Measurements from ENCODE around the gene GDF10. TPM values are rescaled to one million over a fixed set of nuclear protein-coding genes. Genes with fewer than 3 reads are reported as not detected.

The GDF10 gene
- total and polyA plus RNA-seq, 2 of the 13 experiments (the other 11 are each of a cell fraction or from before 2014, with no cell fraction given), result 0.03 TPM; not detected in 1

DNA sequence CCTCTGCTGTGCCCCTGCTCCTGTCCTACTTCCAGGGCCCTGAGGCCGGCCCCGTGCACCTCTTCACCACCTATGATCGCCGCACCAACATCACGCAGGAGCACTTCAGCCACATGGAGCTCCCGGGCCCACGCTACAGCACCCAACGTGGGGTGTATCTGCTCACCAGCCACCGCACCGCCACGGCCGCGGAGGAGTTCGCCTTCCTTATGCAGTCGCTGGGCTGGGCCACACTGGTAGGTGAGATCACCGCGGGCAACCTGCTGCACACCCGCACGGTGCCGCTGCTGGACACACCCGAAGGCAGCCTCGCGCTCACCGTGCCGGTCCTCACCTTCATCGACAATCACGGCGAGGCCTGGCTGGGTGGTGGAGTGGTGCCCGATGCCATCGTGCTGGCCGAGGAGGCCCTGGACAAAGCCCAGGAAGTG lies 50.0 kb downstream of the GDF10 start:
- TF ChIP-seq ZNF564 (CRISPR knock-in tag; IDR thresholded peaks at IDR 0.05) (no peak), TEAD3 (CRISPR knock-in tag; optimal IDR thresholded peaks at IDR 0.05; ENCODE audit: borderline replicate concordance) (no peak)
- H3K27me3 ChIP-seq (ENCODE audit: control insufficient read depth in 1 of 2, insufficient read depth in 2 of 2, low read length in 2 of 2), result peaks cover 6 to 22% of the 10 kb centered on the region in 2 experiments; a peak in 3 of 5 replicates
- DNase-seq (ENCODE audit: low spot score) (no peak), ATAC-seq (no peak), FAIRE-seq (no peak)
- no peaks in the 10 kb centered on the region for H3K4me1 ChIP-seq (ENCODE audit: insufficient read depth, low read length)
- ChIA-PET POLR2A (no interaction called here), CTCF (ENCODE audit: low intra/inter-chr PET ratio, low total read pairs) (no interaction called here)
- no peaks in the 10 kb centered on the region for H3K79me2 ChIP-seq (ENCODE audit: insufficient read depth, low read length)
- H2AFZ ChIP-seq (ENCODE audit: low read length), result no peak overlapping the region
- no peak overlapping the region for H3K27ac ChIP-seq (ENCODE audit: extremely low read length, insufficient read depth, low read length)
- H4K20me1 ChIP-seq (ENCODE audit: insufficient read depth, low read length), result no peaks in the 10 kb centered on the region
- no peak overlapping the region for H3K4me3 ChIP-seq (replicated peaks in 1 of 3; ENCODE audit: insufficient read depth in 1 of 3, low read depth in 2 of 3, low read length in 3 of 3)
- no peaks in the 10 kb centered on the region for H3K9me3 ChIP-seq (ENCODE audit: low read length)
- H3K36me3 ChIP-seq (replicated peaks in 1 of 2; ENCODE audit: control insufficient read depth in 1 of 2, insufficient read depth in 2 of 2, low read length in 2 of 2), result no peaks in the 10 kb centered on the region
- no peak overlapping the region for H3K4me2 ChIP-seq (ENCODE audit: low read depth, low read length)
- intact Hi-C loops (cut with micrococcal nuclease; ENCODE audit: unreplicated experiment), result no loop called here
- no peak overlapping the region for H3K9ac ChIP-seq (ENCODE audit: insufficient read depth, low read depth, low read length)
- WGBS (ENCODE audit: low lambda C conversion rate), result 69% methylated on average over 11 of the region's 31 CpGs
- BruUV-seq (replicated peaks), result no TSS peak
- in situ Hi-C loops (cut with HindIII; ENCODE audit: extremely low pct_ligation_motif_present, low pct_unique_long_range_greater_than_20kb), result no loop called here

DNA sequence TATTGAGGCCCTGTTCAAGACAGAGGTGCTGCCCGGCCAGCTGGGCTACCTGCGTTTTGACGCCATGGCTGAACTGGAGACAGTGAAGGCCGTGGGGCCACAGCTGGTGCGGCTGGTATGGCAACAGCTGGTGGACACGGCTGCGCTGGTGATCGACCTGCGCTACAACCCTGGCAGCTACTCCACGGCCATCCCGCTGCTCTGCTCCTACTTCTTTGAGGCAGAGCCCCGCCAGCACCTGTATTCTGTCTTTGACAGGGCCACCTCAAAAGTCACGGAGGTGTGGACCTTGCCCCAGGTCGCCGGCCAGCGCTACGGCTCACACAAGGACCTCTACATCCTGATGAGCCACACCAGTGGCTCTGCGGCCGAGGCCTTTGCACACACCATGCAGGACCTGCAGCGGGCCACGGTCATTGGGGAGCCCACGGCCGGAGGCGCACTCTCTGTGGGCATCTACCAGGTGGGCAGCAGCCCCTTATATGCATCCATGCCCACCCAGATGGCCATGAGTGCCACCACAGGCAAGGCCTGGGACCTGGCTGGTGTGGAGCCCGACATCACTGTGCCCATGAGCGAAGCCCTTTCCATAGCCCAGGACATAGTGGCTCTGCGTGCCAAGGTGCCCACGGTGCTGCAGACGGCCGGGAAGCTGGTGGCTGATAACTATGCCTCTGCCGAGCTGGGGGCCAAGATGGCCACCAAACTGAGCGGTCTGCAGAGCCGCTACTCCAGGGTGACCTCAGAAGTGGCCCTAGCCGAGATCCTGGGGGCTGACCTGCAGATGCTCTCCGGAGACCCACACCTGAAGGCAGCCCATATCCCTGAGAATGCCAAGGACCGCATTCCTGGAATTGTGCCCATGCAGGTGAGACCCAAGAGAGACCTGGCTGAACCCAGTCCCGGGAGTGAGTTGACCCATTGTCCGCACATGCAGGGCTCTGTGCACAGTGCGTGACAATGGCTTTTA lies 51.0 kb downstream of the GDF10 start:
- H3K4me2 ChIP-seq (ENCODE audit: low read depth, low read length), result no peak overlapping the region
- POLR2A ChIA-PET, result no interaction called here
- no peak for DNase-seq (ENCODE audit: low spot score)
- 43% methylated on average over 15 of the region's 39 CpGs for WGBS (ENCODE audit: low lambda C conversion rate)
- in situ Hi-C loops (cut with HindIII; ENCODE audit: extremely low pct_ligation_motif_present, low pct_unique_long_range_greater_than_20kb) (no loop called here), intact Hi-C loops (cut with micrococcal nuclease; ENCODE audit: unreplicated experiment) (no loop called here)
- no peak overlapping the region for H2AFZ ChIP-seq (ENCODE audit: low read length)
- no TSS peak for BruUV-seq (replicated peaks)
- H3K79me2 ChIP-seq (ENCODE audit: insufficient read depth, low read length), result no peaks in the 10 kb centered on the region
- H3K27ac ChIP-seq (ENCODE audit: extremely low read length, insufficient read depth, low read length), result no peak overlapping the region
- H3K27me3 ChIP-seq (ENCODE audit: control insufficient read depth in 1 of 2, insufficient read depth in 2 of 2, low read length in 2 of 2), result peaks cover 8 to 22% of the 10 kb centered on the region in 2 experiments; a peak in 3 of 5 replicates
- CTCF ChIA-PET (ENCODE audit: low intra/inter-chr PET ratio, low total read pairs), result no interaction called here
- H4K20me1 ChIP-seq (ENCODE audit: insufficient read depth, low read length), result no peaks in the 10 kb centered on the region
- no peaks in the 10 kb centered on the region for H3K36me3 ChIP-seq (replicated peaks in 1 of 2; ENCODE audit: control insufficient read depth in 1 of 2, insufficient read depth in 2 of 2, low read length in 2 of 2)
- no peak overlapping the region for H3K9ac ChIP-seq (ENCODE audit: insufficient read depth, low read depth, low read length)
- no peak overlapping the region for H3K4me3 ChIP-seq (replicated peaks in 1 of 3; ENCODE audit: insufficient read depth in 1 of 3, low read depth in 2 of 3, low read length in 3 of 3)
- FAIRE-seq, result no peak
- no peaks in the 10 kb centered on the region for H3K9me3 ChIP-seq (ENCODE audit: low read length)
- TF ChIP-seq KDM3A (CRISPR knock-in tag; IDR thresholded peaks at IDR 0.05; ENCODE audit: low read depth), result no peak
- TF ChIP-seq ZFP62 (CRISPR knock-in tag; IDR thresholded peaks at IDR 0.05), result no peak
- TF ChIP-seq, protein P1, sequence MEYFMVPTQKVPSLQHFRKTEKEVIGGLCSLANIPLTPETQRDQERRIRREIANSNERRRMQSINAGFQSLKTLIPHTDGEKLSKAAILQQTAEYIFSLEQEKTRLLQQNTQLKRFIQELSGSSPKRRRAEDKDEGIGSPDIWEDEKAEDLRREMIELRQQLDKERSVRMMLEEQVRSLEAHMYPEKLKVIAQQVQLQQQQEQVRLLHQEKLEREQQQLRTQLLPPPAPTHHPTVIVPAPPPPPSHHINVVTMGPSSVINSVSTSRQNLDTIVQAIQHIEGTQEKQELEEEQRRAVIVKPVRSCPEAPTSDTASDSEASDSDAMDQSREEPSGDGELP (IDR thresholded peaks at IDR 0.05; ENCODE audit: borderline replicate concordance, low read depth), result no peak
- no peak for TF ChIP-seq IKZF4 (CRISPR knock-in tag; IDR thresholded peaks at IDR 0.05; ENCODE audit: borderline replicate concordance, low read depth, not compliant biosample characterization)
- no peak for TF ChIP-seq ATF7-NPFF (CRISPR knock-in tag; IDR thresholded peaks at IDR 0.05; ENCODE audit: low read depth)
- no peak for TF ChIP-seq IKZF1 (IDR thresholded peaks at IDR 0.05)
- no peak for TF ChIP-seq ZBTB37 (CRISPR knock-in tag; IDR thresholded peaks at IDR 0.05)
- TF ChIP-seq, protein P2, sequence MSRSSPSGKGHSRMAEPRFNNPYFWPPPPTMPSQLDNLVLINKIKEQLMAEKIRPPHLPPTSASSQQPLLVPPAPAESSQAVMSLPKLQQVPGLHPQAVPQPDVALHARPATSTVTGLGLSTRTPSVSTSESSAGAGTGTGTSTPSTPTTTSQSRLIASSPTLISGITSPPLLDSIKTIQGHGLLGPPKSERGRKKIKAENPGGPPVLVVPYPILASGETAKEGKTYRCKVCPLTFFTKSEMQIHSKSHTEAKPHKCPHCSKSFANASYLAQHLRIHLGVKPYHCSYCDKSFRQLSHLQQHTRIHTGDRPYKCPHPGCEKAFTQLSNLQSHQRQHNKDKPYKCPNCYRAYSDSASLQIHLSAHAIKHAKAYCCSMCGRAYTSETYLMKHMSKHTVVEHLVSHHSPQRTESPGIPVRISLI (CRISPR knock-in tag; IDR thresholded peaks at IDR 0.05; ENCODE audit: borderline replicate concordance), result no peak
- no peak for TF ChIP-seq CENPX (CRISPR knock-in tag; IDR thresholded peaks at IDR 0.05)
- no peak for TF ChIP-seq PRMT3 (CRISPR knock-in tag; IDR thresholded peaks at IDR 0.05; ENCODE audit: borderline replicate concordance, low read depth)
- TF ChIP-seq ZNF33B (CRISPR knock-in tag; IDR thresholded peaks at IDR 0.05), result no peak
- no peak for TF ChIP-seq ZSCAN22 (CRISPR knock-in tag; IDR thresholded peaks at IDR 0.05)
- no peaks in the 10 kb centered on the region for H3K4me1 ChIP-seq (ENCODE audit: insufficient read depth, low read length)
- no peak for ATAC-seq

Data from HepG2 (cell line).